Testis (tissue), 3 donors: ENCODE measurements around the gene LRGUK. TPM values are rescaled to one million over a fixed set of nuclear protein-coding genes. Genes with fewer than 3 reads are reported as not detected.

Source experiments
- DNase-seq: peaks from one replicate; pipeline ENCODE4 v3.0.0-alpha.2; 2019
- H3K27ac ChIP-seq, 2 donors: fragments of 200-600 bp; sonication (generic); one replicate each; pipeline ENCODE4 v1.5.1; 2019
- H3K27me3 ChIP-seq: fragments of 200-600 bp; sonication (generic); one replicate; pipeline ENCODE4 v1.5.1; 2019
- H3K36me3 ChIP-seq: fragments of 200-600 bp; sonication (generic); one replicate; pipeline ENCODE4 v1.5.1; 2017; ENCODE audit warnings: low read depth; ENCODE audit errors: missing control alignments
- H3K4me1 ChIP-seq: fragments of 200-600 bp; sonication (generic); one replicate; pipeline ENCODE4 v1.5.1; 2019
- H3K4me3 ChIP-seq, 2 donors: fragments of 200-600 bp; sonication (generic); one replicate each; pipeline ENCODE4 v1.5.1; 2017 to 2019
- H3K9me3 ChIP-seq: fragments of 200-600 bp; sonication (generic); one replicate; pipeline ENCODE4 v1.5.1; 2017
- CTCF ChIP-seq, 3 experiments: fragments of 450-650 bp in 2 of 3; fragments of 200-600 bp in 1 of 3; sonication (generic) in 1 of 3; IDR thresholded peaks; one replicate each; pipeline ENCODE4 v1.5.1; 2016 to 2019; ENCODE audit warnings: antibody characterized with exemption in 3 of 3, mild to moderate bottlenecking in 2 of 3, moderate library complexity in 1 of 3
- POLR2A ChIP-seq: fragments of 450-650 bp; IDR thresholded peaks from one replicate; pipeline ENCODE4 v1.6.1; 2017; ENCODE audit warnings: antibody characterized with exemption, mild to moderate bottlenecking, moderate library complexity
- WGBS, 2 donors: methylation state at CpG; one replicate each; pipeline ENCODE4 v1.1.5; 2018; 5-methylcytosine and 5-hydroxymethylcytosine counted together
- intact Hi-C: fragments of 100-400 bp; cut with DNase I; formaldehyde crosslinking; loops from one replicate; pipeline ENCODE4 v1.15.1; 2023; ENCODE audit warnings: low total_unique reads
- polyA plus RNA-seq: library from polyadenylated mRNA; stranded (reverse); fragments of 350-450 nt; fragmentation: Illumina TruSeq; extraction: RNeasy Lipid Tissue Mini Kit (QIAGEN cat#74804); gene quantifications from one replicate; pipeline ENCODE4 v1.2.3, GENCODE V29; 2014; ENCODE audit warnings: low read depth, low replicate concordance; ENCODE audit not compliant: insufficient read depth
- total RNA-seq, 2 donors: library from RNA; depleted of rRNA; stranded (reverse); fragments of >200 nt; gene quantifications; one replicate each; pipeline ENCODE4 v1.2.3, GENCODE V29; 2016

The LRGUK gene
- total and polyA plus RNA-seq, 3 donors from 2014 or later = 9.4 to 16.1 (median 13.0) TPM

GRCh38 chr7:134210227-134210626, 83.1 kb downstream of the LRGUK start:
- no peak for DNase-seq
- no peak overlapping the region for H3K4me3 ChIP-seq
- H3K27me3 ChIP-seq = no peaks in the 10 kb centered on the region
- intact Hi-C loops = no loop called here
- H3K36me3 ChIP-seq = no peaks in the 10 kb centered on the region
- 87 to 91% methylated on average over 8 of the region's 8 CpGs for WGBS, 2 donors
- TF ChIP-seq POLR2A (no peak), CTCF (IDR thresholded peaks at IDR 0.05) (no peak)
- H3K27ac ChIP-seq = no peak overlapping the region
- no peaks in the 10 kb centered on the region for H3K9me3 ChIP-seq
- H3K4me1 ChIP-seq = no peaks in the 10 kb centered on the region

DNA sequence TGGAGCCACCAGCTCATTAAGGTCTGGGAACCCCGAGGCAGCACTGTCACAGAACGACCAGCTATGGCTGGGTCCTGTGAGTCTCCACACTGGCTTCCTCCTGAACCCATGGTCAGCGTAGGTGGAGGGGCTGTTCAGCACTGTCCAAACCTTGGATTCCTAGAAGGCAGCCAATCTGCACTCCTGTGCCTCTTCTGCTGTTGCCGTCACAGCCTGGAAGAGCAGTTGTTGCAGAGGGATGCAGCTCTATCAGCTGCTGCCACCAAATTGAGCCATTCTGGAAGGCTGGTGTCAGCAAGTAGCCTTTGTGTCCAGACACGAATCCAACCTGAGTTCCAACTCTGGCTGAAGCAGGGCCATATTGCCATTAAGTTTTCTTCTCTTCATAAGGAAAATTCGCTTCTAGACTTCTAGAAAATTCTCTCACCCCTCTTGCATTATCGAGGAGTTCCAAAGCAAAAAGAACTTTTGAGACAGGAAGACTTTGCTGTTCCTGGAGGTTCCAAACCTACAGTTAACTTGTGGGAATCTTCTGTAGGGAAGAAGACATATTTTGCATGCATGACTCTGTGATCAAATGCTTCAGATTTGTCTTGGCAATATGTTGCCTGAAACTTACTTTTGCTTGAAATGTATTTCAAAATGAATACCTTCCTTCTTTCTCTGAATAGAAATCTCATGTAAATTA, 84.0 kb downstream of the LRGUK start:
- TF ChIP-seq POLR2A (no peak), CTCF (IDR thresholded peaks at IDR 0.05) (no peak)
- H3K4me1 ChIP-seq = no peaks in the 10 kb centered on the region
- H3K36me3 ChIP-seq = no peaks in the 10 kb centered on the region
- H3K27ac ChIP-seq = no peak overlapping the region
- DNase-seq = no peak
- intact Hi-C loops = no loop called here
- no peaks in the 10 kb centered on the region for H3K27me3 ChIP-seq
- 93 to 95% methylated on average over 3 to 7 of the region's 7 CpGs for WGBS, 2 donors
- H3K9me3 ChIP-seq = no peaks in the 10 kb centered on the region
- H3K4me3 ChIP-seq = no peak overlapping the region

- no peak overlapping the region for H3K4me3 ChIP-seq
- H3K36me3 ChIP-seq = no peaks in the 10 kb centered on the region
- H3K9me3 ChIP-seq = no peaks in the 10 kb centered on the region
- no peaks in the 10 kb centered on the region for H3K4me1 ChIP-seq
- no peak overlapping the region for H3K27ac ChIP-seq
- TF ChIP-seq POLR2A (no peak), CTCF (IDR thresholded peaks at IDR 0.05) (no peak)
- no peak for DNase-seq
- intact Hi-C loops = no loop called here
- H3K27me3 ChIP-seq = no peaks in the 10 kb centered on the region
Measured at GRCh38 chr7:134211817-134212216, 84.7 kb downstream of the LRGUK start.

DNA sequence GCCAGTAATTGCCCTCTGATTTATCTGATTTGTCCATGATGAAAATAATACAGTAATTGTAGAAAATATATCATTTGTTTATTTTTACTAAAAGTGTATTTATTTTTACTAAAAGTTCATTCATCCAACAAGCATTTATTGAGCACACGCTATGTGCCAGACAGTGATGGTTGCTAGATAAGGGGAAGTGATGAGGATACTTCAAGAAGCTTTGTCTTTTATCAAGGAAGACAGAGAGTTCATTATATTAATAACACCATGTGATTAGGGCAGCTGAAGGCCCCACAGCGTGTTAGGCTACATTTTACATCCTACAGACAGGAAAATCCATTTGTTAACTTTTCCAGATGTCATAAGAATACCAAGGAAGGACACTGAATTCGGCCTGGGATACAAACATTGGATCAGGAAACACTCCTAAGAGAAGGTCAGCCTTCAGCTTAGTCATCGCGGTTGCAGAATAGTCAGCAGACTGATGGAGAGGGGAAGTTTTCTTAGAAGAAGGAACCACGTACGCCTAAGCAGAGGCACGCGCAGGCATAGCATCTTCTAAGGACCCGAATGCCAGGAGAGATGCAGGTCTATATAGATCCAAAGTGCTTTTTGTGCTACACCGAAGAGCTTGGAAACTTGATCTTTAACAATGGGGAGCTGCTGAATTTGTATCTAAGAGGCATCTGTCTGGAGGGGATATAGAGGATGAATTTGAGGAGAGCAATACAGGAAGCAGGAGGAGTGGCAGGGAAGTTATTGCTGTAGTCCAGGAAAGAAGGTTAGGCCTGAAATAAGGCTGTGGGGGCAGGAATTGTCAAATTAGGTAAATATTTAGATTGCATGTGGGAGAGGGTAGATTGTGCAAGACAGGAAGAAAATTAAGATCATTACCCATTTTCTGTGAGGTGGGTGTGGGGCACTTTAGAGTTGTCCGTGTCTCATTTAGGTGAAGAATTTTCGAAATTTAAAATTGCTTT, 85.7 kb downstream of the LRGUK start:
- Histone ChIP-seq H3K36me3 (no peaks in the 10 kb centered on the region), H3K4me3 (no peak overlapping the region), H3K27me3 (no peaks in the 10 kb centered on the region), H3K27ac (no peak overlapping the region), H3K4me1 (no peaks in the 10 kb centered on the region), H3K9me3 (no peaks in the 10 kb centered on the region)
- TF ChIP-seq POLR2A (no peak), CTCF (IDR thresholded peaks at IDR 0.05) (no peak)
- DNase-seq = peak; percentile 23
- intact Hi-C loops = no loop called here
- 68 to 83% methylated on average over 13 of the region's 13 CpGs for WGBS, 2 donors
